HG02763 (cell line): ENCODE results near the gene PPP1R10.

Experiments used
- ATAC-seq: cut with Tn5 transposase; IDR thresholded peaks from one replicate; pipeline ENCODE4 v1.9.1; 2021; ENCODE audit warnings: mild to moderate bottlenecking, moderate library complexity; ENCODE audit not compliant: unreplicated experiment

Gene PPP1R10

GRCh38 chr6:30557683-30557981 lies 59.4 kb downstream of the PPP1R10 start:
- ATAC-seq: no peak

- peak; percentile 45 for ATAC-seq
These were observed 59.9 kb downstream of the PPP1R10 start, which contains the start of gene PRR3 for GRCh38 chr6:30556906-30557682. Gene PRR3, plus strand, starts transcription at chr6:30557295. Its CDS starts 50 bp downstream, at chr6:30557345.

- peak; percentile 73 for ATAC-seq
These were observed 60.8 kb downstream of the PPP1R10 start, which contains the start of gene GNL1 for GRCh38 chr6:30556066-30556905. Gene GNL1, minus strand, starts transcription at chr6:30556489. Its CDS starts 286 bp downstream, at chr6:30556203.

GRCh38 chr6:30555816-30556065 lies 61.3 kb downstream of the PPP1R10 start:
- no peak for ATAC-seq

- ATAC-seq: no peak
These were observed 61.9 kb downstream of the PPP1R10 start for GRCh38 chr6:30554962-30555815.

GRCh38 chr6:30554404-30554803 lies 62.6 kb downstream of the PPP1R10 start:
- no peak for ATAC-seq
